GDM1 (cell line): ENCODE results near the gene KRTAP20-3.

ENCODE experiments used
- DNase-seq: peaks from one replicate; lab custom pipeline; 2025; lab: John Stamatoyannopoulos, UW

The KRTAP20-3 gene

DNA sequence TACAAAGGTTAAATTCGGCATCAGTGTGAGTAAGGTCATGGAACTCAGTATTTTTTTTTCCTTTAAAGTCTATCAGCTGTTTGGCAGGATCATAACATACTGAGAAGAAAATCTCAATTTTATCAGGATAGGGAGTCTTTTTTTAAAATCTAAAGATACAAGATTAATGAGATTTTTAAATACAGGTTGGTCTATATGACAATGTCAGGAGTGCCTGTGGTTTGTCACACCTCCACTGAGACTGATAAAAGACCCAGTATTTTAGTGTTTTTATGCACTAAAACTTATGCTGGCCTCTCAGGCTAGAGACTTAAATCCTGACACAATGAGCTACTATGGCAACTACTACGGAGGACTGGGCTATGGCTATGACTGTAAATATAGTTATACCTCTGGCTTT, at the start of gene KRTAP20-3:
Gene KRTAP20-3, plus strand, starts transcription at position 301 of the 400 bp plus-strand sequence.
- no peak for DNase-seq

DNA sequence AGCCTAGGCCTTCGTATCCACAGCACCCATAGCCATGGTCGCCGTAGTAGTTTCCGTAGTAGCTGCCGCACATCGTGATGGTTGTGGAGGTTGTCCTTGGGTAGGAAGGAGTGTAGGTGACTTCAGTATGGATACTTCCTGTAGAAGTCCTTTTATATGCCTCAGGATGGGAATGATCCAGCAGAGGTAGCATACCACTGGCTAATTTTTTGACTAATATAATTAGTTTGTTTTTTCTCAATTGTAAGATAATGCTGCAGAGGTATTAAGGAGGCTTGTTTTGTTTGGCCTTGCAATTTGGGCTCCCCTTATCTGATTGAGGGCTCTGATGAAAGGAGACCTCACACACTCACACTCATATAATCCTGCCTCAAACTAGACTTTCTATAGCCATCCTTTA, 43.9 kb upstream of the KRTAP20-3 start, which contains the start of gene KRTAP6-2:
Gene KRTAP6-2, minus strand, starts transcription at position 101 of the 400 bp plus-strand sequence. Its CDS starts 28 bp downstream, at position 73.
- DNase-seq, result no peak

DNA sequence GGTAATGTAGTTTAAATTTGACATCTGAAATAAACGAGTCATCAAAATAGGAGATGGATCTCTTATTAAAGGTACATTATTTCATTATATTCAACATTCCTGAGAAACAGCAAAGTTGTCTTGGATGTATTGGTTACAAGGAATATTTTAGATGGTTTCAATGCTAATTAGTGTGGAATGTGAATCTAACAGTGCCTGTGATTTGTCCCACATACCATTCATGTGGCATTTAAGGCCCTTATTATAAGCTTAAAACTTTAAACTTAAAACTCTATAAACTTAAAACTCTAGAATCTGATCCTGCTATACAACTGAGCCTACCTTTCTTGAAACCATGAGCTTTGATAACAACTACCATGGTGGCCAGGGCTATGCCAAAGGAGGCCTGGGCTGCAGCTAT, 41.9 kb upstream of the KRTAP20-3 start, which contains the start of gene KRTAP22-1:
Gene KRTAP22-1, plus strand, starts transcription at position 301 of the 400 bp plus-strand sequence.
- DNase-seq, result no peak

GRCh38 chr21:30605968-30606367, 36.7 kb upstream of the KRTAP20-3 start:
- no peak for DNase-seq

DNA sequence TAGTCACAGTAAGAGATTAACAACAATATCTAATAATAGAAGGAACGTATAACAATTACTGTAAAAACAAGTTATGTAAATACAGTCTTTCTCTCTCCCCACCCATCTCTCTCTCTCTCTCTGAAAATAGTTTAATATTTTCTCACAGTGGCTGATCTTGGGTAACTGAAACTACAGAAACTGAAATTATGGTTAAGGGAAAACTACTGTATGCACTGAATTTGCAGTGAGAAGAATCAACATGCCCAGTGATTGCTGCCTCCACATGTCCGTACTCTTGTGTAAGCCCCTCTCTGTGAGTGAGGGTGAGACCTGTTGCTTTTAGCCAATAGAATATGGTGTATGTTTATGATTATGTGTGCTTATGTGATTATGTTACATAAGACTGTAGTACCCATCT, 30.5 kb upstream of the KRTAP20-3 start:
- no peak for DNase-seq

- no peak for DNase-seq
Measured at GRCh38 chr21:30613836-30614235, 28.8 kb upstream of the KRTAP20-3 start, which contains the start of gene KRTAP6-1. Gene KRTAP6-1, minus strand, starts transcription at chr21:30613930. Its CDS starts 26 bp downstream, at chr21:30613904.

GRCh38 chr21:30615199-30615598, 27.5 kb upstream of the KRTAP20-3 start:
- no peak for DNase-seq

- no peak for DNase-seq
Measured at GRCh38 chr21:30616125-30616524, 26.5 kb upstream of the KRTAP20-3 start, which contains the start of gene KRTAP20-1. Gene KRTAP20-1, plus strand, starts transcription at chr21:30616425. Its CDS starts 30 bp downstream, at chr21:30616455.

- DNase-seq, result no peak
Measured at GRCh38 chr21:30620080-30620479, 22.6 kb upstream of the KRTAP20-3 start.

DNA sequence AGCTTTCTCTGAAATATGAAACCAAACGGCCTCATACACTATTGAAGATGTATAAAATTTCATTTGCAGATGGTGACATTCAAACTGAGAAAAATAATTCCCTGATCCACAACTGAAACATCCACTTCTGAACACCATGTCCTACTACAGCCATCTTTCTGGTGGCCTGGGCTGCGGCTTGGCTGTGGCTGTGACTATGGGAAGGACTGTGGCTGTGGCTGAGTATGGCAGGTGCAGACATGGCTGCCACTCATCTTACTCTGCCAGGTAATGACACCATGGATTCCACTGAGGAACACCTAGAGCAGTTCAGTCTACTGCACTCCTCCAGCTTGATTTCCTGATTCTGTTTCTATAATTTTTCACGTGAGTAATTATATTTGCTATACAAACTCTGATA, 22.1 kb upstream of the KRTAP20-3 start, which contains the start of gene KRTAP20-4:
Gene KRTAP20-4, plus strand, starts transcription at position 106 of the 400 bp plus-strand sequence.
- DNase-seq, result no peak

DNA sequence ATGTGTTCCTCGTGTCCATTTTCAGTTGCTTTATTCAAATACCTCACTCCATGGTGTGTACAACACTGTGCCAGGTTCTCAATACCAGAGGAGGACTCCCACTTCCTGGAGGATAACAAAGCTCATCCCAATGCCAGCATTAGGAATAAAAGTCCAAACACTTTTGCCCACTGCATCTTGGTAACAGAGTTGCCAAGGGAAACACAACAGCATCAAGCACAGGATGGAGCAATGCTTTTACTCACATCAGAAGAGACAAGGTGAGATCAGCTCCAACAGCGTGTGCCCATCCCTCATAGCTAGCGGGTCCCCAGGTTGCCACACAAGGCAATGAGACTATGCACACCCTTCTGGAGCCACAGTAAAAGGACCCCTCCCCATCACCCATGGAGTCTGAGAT, 19.3 kb upstream of the KRTAP20-3 start:
- DNase-seq, result no peak

GRCh38 chr21:30625449-30626165, 17.1 kb upstream of the KRTAP20-3 start:
- DNase-seq, result no peak

DNA sequence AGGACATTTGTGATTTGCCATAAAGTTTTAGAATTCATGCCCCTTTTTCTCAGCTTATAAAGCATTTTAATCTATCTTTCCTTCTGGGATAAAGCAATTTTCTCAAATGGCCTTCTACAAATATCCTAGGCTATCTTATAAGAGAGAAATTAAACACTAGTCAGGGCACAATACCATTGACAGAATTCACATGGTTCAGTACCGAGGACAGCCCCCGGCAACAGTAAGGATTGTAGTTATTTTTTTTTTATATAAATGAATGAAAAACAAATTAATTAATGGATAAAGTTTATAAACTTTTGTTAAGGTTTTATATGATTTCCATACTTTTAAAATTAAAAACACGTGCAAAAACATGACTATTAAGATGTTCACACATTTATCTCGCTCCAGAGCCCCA, 14.6 kb upstream of the KRTAP20-3 start:
- no peak for DNase-seq

DNA sequence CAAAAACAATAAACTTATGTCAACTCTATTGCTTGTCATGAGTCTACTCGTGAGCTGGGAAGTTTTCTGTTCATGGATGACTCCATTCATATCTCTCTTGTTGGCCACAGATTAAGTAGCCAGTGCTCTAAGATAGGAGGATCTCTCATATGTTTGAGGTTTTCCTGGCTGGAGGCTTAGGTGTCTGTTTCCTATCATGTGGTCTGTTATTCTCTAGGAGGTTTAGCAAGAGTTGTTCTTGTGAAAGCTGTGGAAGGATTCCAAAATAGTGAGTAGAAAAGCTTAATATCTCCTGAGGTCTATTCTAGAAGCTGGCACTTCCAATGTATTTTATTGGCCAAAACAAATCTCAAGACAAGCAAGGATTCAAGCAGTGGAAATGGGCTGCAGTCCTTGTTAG, 13.5 kb upstream of the KRTAP20-3 start:
- DNase-seq, result no peak

GRCh38 chr21:30634906-30635305, 7.8 kb upstream of the KRTAP20-3 start, which contains the start of gene KRTAP20-2:
Gene KRTAP20-2, plus strand, starts transcription at chr21:30635206. Its CDS starts 58 bp downstream, at chr21:30635264.
- no peak for DNase-seq

GRCh38 chr21:30638686-30639085, 4.0 kb upstream of the KRTAP20-3 start:
- no peak for DNase-seq

DNA sequence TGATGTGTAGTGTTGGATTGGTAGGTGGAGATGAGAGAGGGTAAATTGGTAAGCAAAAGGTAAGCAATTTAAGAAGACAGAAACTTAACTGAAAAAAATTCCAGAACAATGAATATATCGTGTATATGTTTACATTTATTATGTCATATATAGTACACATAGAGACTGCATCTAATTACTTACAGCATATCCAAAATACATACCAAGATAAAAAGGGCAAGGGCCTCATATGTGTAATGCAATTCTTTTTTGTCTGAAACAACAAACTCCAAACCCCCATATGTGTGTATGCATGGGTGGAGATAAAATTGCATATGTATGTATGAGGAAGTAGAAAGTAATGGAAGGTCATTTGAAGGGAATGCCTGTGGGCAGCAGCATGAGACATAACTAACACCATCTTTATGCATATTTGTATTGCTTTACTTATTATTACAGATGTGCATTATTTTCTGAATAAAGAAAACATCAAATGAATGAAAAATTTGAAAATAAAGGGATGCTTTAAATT, 4.3 kb downstream of the KRTAP20-3 start:
- no peak for DNase-seq

DNA sequence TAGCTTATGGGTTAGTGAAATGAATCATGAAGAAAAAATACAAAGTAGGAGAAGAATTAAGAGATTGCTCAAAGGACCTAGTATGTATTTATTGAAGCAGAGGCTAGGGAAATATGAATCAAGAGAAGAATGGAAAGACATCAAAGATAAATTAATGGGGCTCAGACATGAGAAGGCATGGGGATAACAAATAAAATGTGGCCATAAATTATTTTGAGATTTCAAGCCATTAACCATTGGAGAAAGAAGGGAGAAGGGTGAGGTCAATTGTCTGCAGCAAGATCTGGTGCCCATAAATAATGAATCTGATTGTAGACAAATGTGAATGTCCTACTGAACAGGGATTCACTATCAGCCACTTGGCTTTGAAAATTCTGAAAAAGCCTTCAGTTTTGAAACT, 10.2 kb downstream of the KRTAP20-3 start:
- no peak for DNase-seq

GRCh38 chr21:30668776-30669175, 26.1 kb downstream of the KRTAP20-3 start:
- DNase-seq, result no peak

DNA sequence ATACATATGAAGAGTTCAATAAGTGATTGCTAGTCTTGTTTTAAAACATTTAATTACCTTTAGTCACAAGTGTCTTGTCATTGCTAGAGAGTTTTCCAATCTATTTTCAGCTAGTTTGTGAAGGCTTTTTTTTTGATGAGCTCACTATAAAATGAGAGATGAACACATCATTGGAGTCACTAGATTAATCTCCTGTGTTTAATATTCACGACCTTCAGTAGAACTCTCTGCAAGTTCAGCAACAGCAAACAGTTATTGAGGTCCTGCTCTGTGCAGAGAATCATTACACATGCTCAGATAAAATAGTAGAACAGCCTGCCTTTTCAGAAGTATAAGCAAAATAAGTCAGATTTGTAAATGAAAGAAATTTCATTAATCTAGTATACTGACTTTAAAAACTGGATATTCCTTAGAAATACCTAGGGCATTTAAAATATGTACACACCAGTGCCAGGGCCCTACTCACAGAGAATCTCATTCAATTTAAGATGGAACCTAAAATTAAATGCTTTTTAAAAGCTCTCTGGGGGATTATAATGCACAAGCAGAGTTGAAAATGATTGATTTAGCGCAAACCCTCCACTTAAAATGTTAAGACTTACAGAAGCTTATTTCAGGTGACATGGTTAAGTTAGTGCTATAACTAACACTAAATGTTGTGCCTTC, 30.5 kb downstream of the KRTAP20-3 start:
- DNase-seq, result no peak

GRCh38 chr21:30674312-30674711, 31.6 kb downstream of the KRTAP20-3 start:
- DNase-seq, result no peak

- no peak for DNase-seq
Measured at GRCh38 chr21:30676737-30677136, 34.1 kb downstream of the KRTAP20-3 start.

DNA sequence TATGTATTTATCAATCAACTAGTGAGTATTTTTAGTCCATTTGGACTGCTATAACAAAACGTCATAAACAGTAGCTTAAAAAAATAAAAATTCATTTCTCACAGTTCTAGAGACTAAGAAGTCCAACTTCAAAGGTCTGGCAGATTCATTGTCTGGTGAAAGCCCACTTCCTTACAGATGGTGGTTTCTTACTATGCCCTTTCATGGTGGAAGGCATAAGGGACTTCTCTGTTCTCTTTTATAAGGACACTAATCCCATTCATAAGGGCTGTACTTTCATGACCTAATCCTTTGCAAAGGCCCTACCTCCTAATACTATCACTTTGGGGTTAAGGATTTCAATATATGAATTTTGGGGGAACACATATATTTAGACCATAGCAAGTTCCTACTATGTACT, 37.9 kb downstream of the KRTAP20-3 start:
- no peak for DNase-seq
